ENCODE results near the gene FBXO41. TPM values are rescaled to one million over a fixed set of nuclear protein-coding genes. Genes with fewer than 3 reads are reported as not detected.
A peak's percentile ranks its signal among the peaks of the same experiment; 100 is the strongest.

The FBXO41 gene
- polyA plus RNA-seq, 1 of the 3 experiments (the other 2 are of a cell fraction), result 3.1 TPM

GRCh38 chr2:73223821-73224220, 60.5 kb downstream of the FBXO41 start (continued):
- TF ChIP-seq USF1 (IDR thresholded peaks at IDR 0.05; ENCODE audit: borderline replicate concordance, low read depth) (no peak), RAD21 (IDR thresholded peaks at IDR 0.05; ENCODE audit: low read length) (no peak), YY1 (IDR thresholded peaks at IDR 0.05; ENCODE audit: low read depth) (no peak), CHD2 (IDR thresholded peaks at IDR 0.05; ENCODE audit: low read length, partially characterized antibody) (no peak), TCF12 (IDR thresholded peaks at IDR 0.05) (no peak)

GRCh38 chr2:73218298-73218697, 66.0 kb downstream of the FBXO41 start:
- DNase-seq, result no peak

GRCh38 chr2:73217826-73218225, 66.5 kb downstream of the FBXO41 start:
- DNase-seq, result no peak
- Histone ChIP-seq H3K4me1 (ENCODE audit: control insufficient read depth in 1 of 2, insufficient read depth in 2 of 2, low read depth in 1 of 2, low read length in 1 of 2) (peaks cover 3 to 10% of the 10 kb centered on the region in 2 experiments; a peak in 2 of 4 replicates), H3K27ac (ENCODE audit: low read depth in 2 of 2, low read length in 1 of 2) (peak overlapping the region in 1 of 2 experiments; percentile 32; a peak in 2 of 4 replicates), H4K20me1 (ENCODE audit: insufficient read depth) (no peaks in the 10 kb centered on the region), H3K79me2 (ENCODE audit: insufficient read depth) (peaks cover 42% of the 10 kb centered on the region), H3K36me3 (replicated peaks in 1 of 2; ENCODE audit: control insufficient read depth in 1 of 2, insufficient read depth in 2 of 2, low read length in 1 of 2) (peaks cover 11 to 19% of the 10 kb centered on the region in 2 experiments), H3K4me3 (ENCODE audit: low read depth in 2 of 2, low read length in 1 of 2) (no peak overlapping the region), H3K9ac (no peak overlapping the region), H3F3A (replicated peaks; ENCODE audit: insufficient read depth) (peaks cover 10% of the 10 kb centered on the region), H3K27me3 (ENCODE audit: insufficient read depth) (no peaks in the 10 kb centered on the region), H3K9me2 (no peaks in the 10 kb centered on the region), H3K9me3 (no peaks in the 10 kb centered on the region), H3K4me2 (peak overlapping the region; percentile 43; the same call in 1 of the 2 replicates), H2AFZ (ENCODE audit: low read depth) (no peak overlapping the region)
- WGBS (ENCODE audit: low lambda C conversion rate), result 55% methylated on average over 2 of the region's 2 CpGs
- CTCF ChIA-PET, result interaction anchor here (0.9 to 1.4 kb wide), 3 partner anchors 17 to 326 kb away, joined by 3 to 5 read pairs (median 3); partner anchors contain the start of gene CCT7
- POLR2A ChIA-PET, result no interaction called here
- no peak for TF ChIP-seq EZH2phosphoT487 (IDR thresholded peaks at IDR 0.05; ENCODE audit: borderline replicate concordance, low read depth)
- TF ChIP-seq USF1 (IDR thresholded peaks at IDR 0.05; ENCODE audit: borderline replicate concordance, low read depth), result no peak
- no peak for TF ChIP-seq TEAD4 (IDR thresholded peaks at IDR 0.05; ENCODE audit: borderline replicate concordance, insufficient read depth)
- TF ChIP-seq TCF12 (IDR thresholded peaks at IDR 0.05), result no peak
- TF ChIP-seq NRF1 (IDR thresholded peaks at IDR 0.05; ENCODE audit: low read depth, low read length), result no peak
- TF ChIP-seq REST (IDR thresholded peaks at IDR 0.05; ENCODE audit: low read depth, low read length), result no peak
- no peak for TF ChIP-seq RAD21 (IDR thresholded peaks at IDR 0.05; ENCODE audit: low read length)
- no peak for TF ChIP-seq SIN3A (IDR thresholded peaks at IDR 0.05; ENCODE audit: borderline replicate concordance, low read depth, low read length)

More at GRCh38 chr2:73218298-73218697, 66.0 kb downstream of the FBXO41 start:
- H3K9ac ChIP-seq, result no peak overlapping the region; the same call in 1 of the 2 replicates
- H3K4me3 ChIP-seq (ENCODE audit: low read depth in 2 of 2, low read length in 1 of 2), result no peak overlapping the region
- H3K9me3 ChIP-seq, result no peaks in the 10 kb centered on the region
- peaks cover 42% of the 10 kb centered on the region for H3K79me2 ChIP-seq (ENCODE audit: insufficient read depth)
- H3K4me1 ChIP-seq (ENCODE audit: control insufficient read depth in 1 of 2, insufficient read depth in 2 of 2, low read depth in 1 of 2, low read length in 1 of 2), result peaks cover 3 to 10% of the 10 kb centered on the region in 2 experiments; a peak in 2 of 4 replicates
- peaks cover 7% of the 10 kb centered on the region for H3F3A ChIP-seq (replicated peaks; ENCODE audit: insufficient read depth)
- H3K27ac ChIP-seq (ENCODE audit: low read depth in 2 of 2, low read length in 1 of 2), result peak overlapping the region in 1 of 2 experiments; percentile 32; a peak in 2 of 4 replicates
- ChIA-PET CTCF (interaction anchor here (0.9 to 1.4 kb wide), 3 partner anchors 16 to 326 kb away, joined by 3 to 5 read pairs (median 3); partner anchors contain the start of gene CCT7), POLR2A (no interaction called here)
- H4K20me1 ChIP-seq (ENCODE audit: insufficient read depth), result no peaks in the 10 kb centered on the region
- H3K27me3 ChIP-seq (ENCODE audit: insufficient read depth), result no peaks in the 10 kb centered on the region
- H2AFZ ChIP-seq (ENCODE audit: low read depth), result no peak overlapping the region
- H3K36me3 ChIP-seq (replicated peaks in 1 of 2; ENCODE audit: control insufficient read depth in 1 of 2, insufficient read depth in 2 of 2, low read length in 1 of 2), result peaks cover 13 to 19% of the 10 kb centered on the region in 2 experiments
- H3K9me2 ChIP-seq, result no peaks in the 10 kb centered on the region
- H3K4me2 ChIP-seq, result peak overlapping the region; percentile 43; the same call in 1 of the 2 replicates
- TF ChIP-seq FOSL2 (IDR thresholded peaks at IDR 0.05; ENCODE audit: borderline replicate concordance, low read depth), result peak; percentile 32; the same call in 1 of the 2 replicates
- no peak for TF ChIP-seq EZH2phosphoT487 (IDR thresholded peaks at IDR 0.05; ENCODE audit: borderline replicate concordance, low read depth)
- no peak for TF ChIP-seq MXI1 (IDR thresholded peaks at IDR 0.05; ENCODE audit: low read depth, low read length)
- no peak for TF ChIP-seq TEAD4 (IDR thresholded peaks at IDR 0.05; ENCODE audit: borderline replicate concordance, insufficient read depth)
- TF ChIP-seq PBX3 (IDR thresholded peaks at IDR 0.05), result 0 out of 2 replicates have a peak, but pooled peaks have one; percentile 17
- TF ChIP-seq MAX (IDR thresholded peaks at IDR 0.05; ENCODE audit: low read depth), result peak; percentile 54
- TF ChIP-seq NFIC (IDR thresholded peaks at IDR 0.05; ENCODE audit: borderline replicate concordance), result no peak
- no peak for TF ChIP-seq FOXM1 (IDR thresholded peaks at IDR 0.05; ENCODE audit: low read depth)
- no peak for TF ChIP-seq FOXJ3 (CRISPR knock-in tag; IDR thresholded peaks at IDR 0.05)
- peak; percentile 67; the same call in 1 of the 2 replicates for TF ChIP-seq YY1 (IDR thresholded peaks at IDR 0.05; ENCODE audit: low read depth)
- no peak for TF ChIP-seq RAD21 (IDR thresholded peaks at IDR 0.05; ENCODE audit: low read length)

Measured in SK-N-SH (cell line).